Activated B cell treated with CpG ODN at 0.5 μM for 24 hours (primary cell): ENCODE results near the gene TMEM219. TPM values are rescaled to one million over a fixed set of nuclear protein-coding genes. Genes with fewer than 3 reads are reported as not detected.

ENCODE experiments used
- ATAC-seq: fragments of 200-7000 bp; cut with Tn5 transposase; one replicate; pipeline ENCODE4 v1.10.0; 2021; ENCODE audit warnings: low read depth, mild to moderate bottlenecking, moderate library complexity
- CTCF ChIA-PET: fragments of 350-600 bp; sonication (Branson Sonifier 250); formaldehyde crosslinking; loops from one replicate; lab custom pipeline; 2021; ENCODE audit warnings: antibody characterized with exemption; lab: Charles Lee
- POLR2A ChIA-PET: fragments of 350-600 bp; sonication (Branson Sonifier 250); formaldehyde crosslinking; loops from one replicate; lab custom pipeline; 2021; ENCODE audit warnings: antibody characterized with exemption; lab: Charles Lee
- DNase-seq: peaks from one replicate; pipeline ENCODE4 v3.0.0; 2022
- H3K27ac Mint-ChIP-seq: one replicate; pipeline ENCODE4 v1.8.0; 2020; ENCODE audit warnings: mixed read lengths
- H3K27me3 Mint-ChIP-seq: one replicate; pipeline ENCODE4 v1.8.0; 2021; ENCODE audit warnings: mixed read lengths
- H3K36me3 Mint-ChIP-seq: one replicate; pipeline ENCODE4 v1.8.0; 2021; ENCODE audit warnings: low read depth, mixed read lengths
- H3K4me1 Mint-ChIP-seq: one replicate; pipeline ENCODE4 v1.8.0; 2021; ENCODE audit warnings: mixed read lengths
- H3K4me3 Mint-ChIP-seq: one replicate; pipeline ENCODE4 v1.8.0; 2020; ENCODE audit warnings: mild to moderate bottlenecking, mixed read lengths
- H3K9me3 Mint-ChIP-seq: one replicate; pipeline ENCODE4 v1.8.0; 2020; ENCODE audit warnings: mixed read lengths
- intact Hi-C: fragments of 100-400 bp; cut with micrococcal nuclease; formaldehyde crosslinking; loops from one replicate; pipeline ENCODE4 v1.15.1; 2024
- total RNA-seq: library from RNA; stranded (reverse); gene quantifications from 2 replicates; pipeline ENCODE4 v1.2.3, GENCODE V29; 2022
- TF ChIP-seq, protein P1 (sequence below): fragments of 200-600 bp; IDR thresholded peaks from one replicate; pipeline ENCODE4 v1.8.0; 2022; ENCODE audit warnings: antibody characterized with exemption, mild to moderate bottlenecking

Gene TMEM219
- total RNA-seq, 1 donor from 2014 or later: 50.3 TPM

DNA sequence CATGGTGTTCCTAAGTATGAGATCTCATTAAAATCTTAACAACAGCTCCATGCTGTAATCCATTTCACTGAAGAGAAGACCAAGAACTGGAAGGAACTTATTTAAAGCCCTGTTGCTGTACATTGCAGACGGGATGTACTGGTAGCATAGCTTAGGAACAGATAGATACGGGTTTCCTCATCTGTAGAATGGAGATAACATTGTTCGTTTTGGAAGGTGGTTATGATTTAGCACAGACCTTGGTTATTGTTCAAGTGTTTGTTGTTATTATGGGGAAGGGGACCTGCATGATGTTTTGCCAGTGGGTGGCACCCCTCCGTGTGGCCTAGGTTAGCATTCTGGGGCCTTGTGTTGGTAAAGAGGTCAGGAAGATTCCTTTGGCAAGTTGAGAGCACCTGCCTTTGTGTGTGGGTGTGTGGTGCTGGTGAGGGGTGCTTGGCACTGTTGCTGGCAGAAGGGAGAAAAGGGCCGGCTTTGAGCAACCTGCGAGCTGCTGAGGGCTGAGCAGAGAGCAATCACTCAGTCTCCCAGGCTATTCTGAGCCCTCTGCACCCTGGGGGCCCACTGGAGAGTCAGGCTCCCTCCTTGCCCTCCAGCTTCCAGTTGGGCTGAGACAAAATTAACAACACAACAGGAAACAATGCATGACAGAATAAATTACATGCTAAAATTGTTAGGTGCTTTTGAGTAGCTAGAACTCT, 14.1 kb downstream of the TMEM219 start:
- no peaks in the 10 kb centered on the region for H3K9me3 Mint-ChIP-seq
- H3K36me3 Mint-ChIP-seq: peaks cover 38% of the 10 kb centered on the region
- H3K27ac Mint-ChIP-seq: peak overlapping the region; percentile 31
- DNase-seq: no peak
- TF ChIP-seq, protein P1, sequence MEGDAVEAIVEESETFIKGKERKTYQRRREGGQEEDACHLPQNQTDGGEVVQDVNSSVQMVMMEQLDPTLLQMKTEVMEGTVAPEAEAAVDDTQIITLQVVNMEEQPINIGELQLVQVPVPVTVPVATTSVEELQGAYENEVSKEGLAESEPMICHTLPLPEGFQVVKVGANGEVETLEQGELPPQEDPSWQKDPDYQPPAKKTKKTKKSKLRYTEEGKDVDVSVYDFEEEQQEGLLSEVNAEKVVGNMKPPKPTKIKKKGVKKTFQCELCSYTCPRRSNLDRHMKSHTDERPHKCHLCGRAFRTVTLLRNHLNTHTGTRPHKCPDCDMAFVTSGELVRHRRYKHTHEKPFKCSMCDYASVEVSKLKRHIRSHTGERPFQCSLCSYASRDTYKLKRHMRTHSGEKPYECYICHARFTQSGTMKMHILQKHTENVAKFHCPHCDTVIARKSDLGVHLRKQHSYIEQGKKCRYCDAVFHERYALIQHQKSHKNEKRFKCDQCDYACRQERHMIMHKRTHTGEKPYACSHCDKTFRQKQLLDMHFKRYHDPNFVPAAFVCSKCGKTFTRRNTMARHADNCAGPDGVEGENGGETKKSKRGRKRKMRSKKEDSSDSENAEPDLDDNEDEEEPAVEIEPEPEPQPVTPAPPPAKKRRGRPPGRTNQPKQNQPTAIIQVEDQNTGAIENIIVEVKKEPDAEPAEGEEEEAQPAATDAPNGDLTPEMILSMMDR: no peak
- intact Hi-C loops: no loop called here
- no peak for ATAC-seq
- peaks cover 39% of the 10 kb centered on the region for H3K4me1 Mint-ChIP-seq
- ChIA-PET POLR2A (interaction anchor here (1.1 to 1.5 kb wide), 3 partner anchors 10 to 116 kb away, joined by 3 to 4 read pairs (median 3); partner anchors contain the start of gene TBX6), CTCF (interaction anchor here (1.6 kb wide), 1 partner anchor 30 kb away, joined by 4 read pairs; no protein-coding TSS in a partner anchor)
- H3K27me3 Mint-ChIP-seq: no peaks in the 10 kb centered on the region
- peak overlapping the region; percentile 96 for H3K4me3 Mint-ChIP-seq

DNA sequence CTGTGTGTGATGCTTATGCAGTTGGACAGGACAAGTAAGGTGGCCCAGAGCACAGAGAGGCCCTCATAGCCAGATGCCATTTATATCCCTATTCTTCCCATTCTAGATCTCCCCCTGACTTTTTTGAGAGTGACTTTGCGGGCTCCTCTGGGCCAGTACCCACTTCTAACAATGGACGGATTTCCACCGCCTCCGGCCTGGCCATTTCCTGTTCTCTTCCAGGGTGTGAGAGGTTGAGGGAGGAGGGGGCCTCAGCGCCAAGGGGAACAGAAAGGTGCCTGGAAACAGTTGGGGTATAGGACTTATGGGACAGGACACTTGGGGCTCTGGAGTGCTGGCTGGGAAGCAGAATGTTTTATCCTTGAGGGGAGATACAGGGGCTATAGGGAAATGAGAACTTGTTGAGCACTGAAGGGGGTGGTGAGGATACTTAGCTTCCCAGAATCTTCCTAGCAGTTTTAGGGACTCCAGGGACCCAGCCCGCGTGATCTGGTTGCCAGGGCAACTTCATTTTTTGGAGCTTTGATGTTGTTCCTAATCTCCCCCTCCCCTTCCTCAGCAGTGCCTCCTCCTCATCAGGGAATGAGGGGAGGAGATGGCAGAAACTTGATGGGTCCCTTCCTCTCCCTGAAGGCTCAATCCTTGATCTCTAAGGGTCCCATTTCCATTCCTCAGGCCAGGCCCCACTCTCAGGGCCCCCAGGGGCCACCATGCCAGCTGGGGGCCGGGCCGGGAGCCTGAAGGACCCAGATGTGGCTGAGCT, 15.4 kb downstream of the TMEM219 start:
- Mint-ChIP-seq H3K4me1 (peaks cover 39% of the 10 kb centered on the region), H3K9me3 (no peaks in the 10 kb centered on the region), H3K36me3 (peaks cover 47% of the 10 kb centered on the region), H3K27me3 (no peaks in the 10 kb centered on the region), H3K4me3 (no peak overlapping the region), H3K27ac (no peak overlapping the region)
- TF ChIP-seq, protein P1: no peak
- intact Hi-C loops: no loop called here
- no peak for ATAC-seq
- POLR2A ChIA-PET: interaction anchor here (0.5 kb wide), 1 partner anchor 36 kb away, joined by 3 read pairs; no protein-coding TSS in a partner anchor
- no peak for DNase-seq
- CTCF ChIA-PET: no interaction called here

DNA sequence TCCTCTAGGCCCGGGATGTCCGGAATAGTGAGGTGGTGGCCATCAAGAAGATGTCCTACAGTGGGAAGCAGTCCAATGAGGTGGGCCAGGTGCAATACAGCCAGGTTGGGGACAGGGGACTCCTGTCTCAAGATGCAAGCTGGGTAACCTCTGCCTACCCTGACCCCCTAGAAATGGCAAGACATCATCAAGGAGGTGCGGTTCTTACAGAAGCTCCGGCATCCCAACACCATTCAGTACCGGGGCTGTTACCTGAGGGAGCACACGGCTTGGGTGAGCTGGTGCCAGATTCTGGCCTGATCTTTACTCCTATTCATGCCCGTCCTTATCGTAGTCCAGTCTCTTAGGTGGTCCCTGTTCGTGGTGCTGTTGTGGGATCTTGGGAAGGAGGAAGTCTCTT, 16.2 kb downstream of the TMEM219 start:
- peaks cover 34% of the 10 kb centered on the region for H3K4me1 Mint-ChIP-seq

DNA sequence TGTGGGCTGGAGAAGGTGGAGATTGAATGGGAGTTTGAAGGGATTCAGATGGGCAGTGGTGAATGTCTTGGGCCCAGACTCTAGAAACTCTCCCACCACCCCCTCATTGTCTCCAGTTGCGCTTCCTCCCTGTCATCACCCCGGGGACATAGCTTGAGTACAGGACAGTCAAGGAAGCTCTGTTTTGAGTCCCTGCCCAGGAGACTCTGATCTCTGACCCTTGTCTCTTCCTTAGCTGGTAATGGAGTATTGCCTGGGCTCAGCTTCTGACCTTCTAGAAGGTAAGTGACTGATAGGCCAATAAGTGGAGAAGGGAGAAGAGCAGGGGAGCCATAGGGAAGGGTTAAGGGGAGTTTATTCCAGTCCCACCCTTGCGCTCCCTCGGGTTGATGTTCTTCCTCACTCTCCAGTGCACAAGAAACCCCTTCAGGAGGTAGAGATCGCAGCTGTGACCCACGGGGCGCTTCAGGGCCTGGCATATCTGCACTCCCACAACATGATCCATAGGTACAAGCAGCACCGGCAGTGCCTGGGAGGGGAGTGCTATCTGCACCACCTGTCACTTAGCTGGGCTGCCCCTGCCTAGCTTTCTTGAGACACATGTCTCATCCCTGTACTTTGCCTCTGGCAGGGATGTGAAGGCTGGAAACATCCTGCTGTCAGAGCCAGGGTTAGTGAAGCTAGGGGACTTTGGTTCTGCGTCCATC, 16.8 kb downstream of the TMEM219 start:
- H3K36me3 Mint-ChIP-seq: peaks cover 60% of the 10 kb centered on the region
- no peak for DNase-seq
- no peak overlapping the region for H3K27ac Mint-ChIP-seq
- no peaks in the 10 kb centered on the region for H3K9me3 Mint-ChIP-seq
- TF ChIP-seq, protein P1: no peak
- no peaks in the 10 kb centered on the region for H3K27me3 Mint-ChIP-seq
- intact Hi-C loops: no loop called here
- H3K4me1 Mint-ChIP-seq: peaks cover 29% of the 10 kb centered on the region
- ChIA-PET POLR2A (interaction anchor here (0.6 kb wide), 1 partner anchor 1284 kb away, joined by 13 read pairs; no protein-coding TSS in a partner anchor), CTCF (no interaction called here)
- H3K4me3 Mint-ChIP-seq: no peak overlapping the region
- ATAC-seq: no peak

More for the DNA sequence above, 16.2 kb downstream of the TMEM219 start:
- POLR2A ChIA-PET: interaction anchor here (0.5 to 0.6 kb wide), 2 partner anchors 35 to 1284 kb away, joined by 3 to 13 read pairs; no protein-coding TSS in a partner anchor
- no peak overlapping the region for H3K4me3 Mint-ChIP-seq
- intact Hi-C loops: no loop called here
- TF ChIP-seq, protein P1: no peak
- no peak for DNase-seq
- H3K27me3 Mint-ChIP-seq: no peaks in the 10 kb centered on the region
- no peak overlapping the region for H3K27ac Mint-ChIP-seq
- no peaks in the 10 kb centered on the region for H3K9me3 Mint-ChIP-seq
- H3K36me3 Mint-ChIP-seq: peaks cover 55% of the 10 kb centered on the region
- CTCF ChIA-PET: no interaction called here
- no peak for ATAC-seq
